ENCODE data around the gene NOG.

NOG gene

DNA sequence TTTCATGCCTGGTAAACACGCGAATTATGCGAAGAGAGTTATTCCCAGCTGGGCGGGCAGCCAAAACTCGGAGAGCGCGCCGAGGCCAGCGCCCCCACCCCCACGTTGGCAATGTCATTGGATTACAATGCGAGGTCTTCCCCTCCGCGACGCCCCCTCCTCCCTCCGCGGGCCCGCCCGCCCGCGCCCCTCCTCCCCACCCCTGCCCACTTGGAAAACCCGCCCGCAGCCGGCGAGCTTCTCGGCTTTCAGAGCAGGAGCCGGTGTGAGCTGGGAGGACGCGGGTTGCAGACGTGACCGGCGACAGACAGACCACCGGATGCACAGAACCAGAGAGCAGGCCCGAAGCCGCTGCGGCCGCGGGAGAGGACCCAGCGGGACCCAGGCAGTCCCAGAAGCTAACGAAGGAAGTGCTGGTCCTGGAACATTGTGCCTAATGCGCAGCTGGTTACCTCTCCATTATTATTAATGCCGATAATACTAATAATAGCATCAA is 4.0 kb downstream of the NOG start:
- peak in 1 of 3 experiments; percentile 3 for DNase-seq

GRCh38 chr17:56598466-56598865 is 5.0 kb downstream of the NOG start:
- no peak for DNase-seq

DNA sequence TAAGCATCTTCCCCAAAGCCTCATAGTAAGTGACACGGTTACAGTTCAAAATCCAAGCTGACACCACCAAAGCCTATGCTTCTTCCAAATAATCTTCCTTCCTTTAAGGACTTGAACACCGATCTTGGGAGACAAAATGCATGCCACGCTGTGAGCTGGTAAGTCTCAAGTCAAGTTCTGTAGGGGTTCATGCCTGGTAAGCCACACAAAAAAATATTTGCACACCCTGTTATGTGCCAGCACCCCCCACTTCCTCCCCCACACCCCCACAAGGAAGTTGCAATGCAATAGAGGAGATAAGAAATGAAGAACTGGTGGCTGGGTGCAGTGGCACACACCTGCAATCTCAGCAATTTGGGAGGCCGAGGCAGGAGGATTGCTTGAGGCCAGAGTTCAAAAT is 5.6 kb downstream of the NOG start:
- no peak for DNase-seq

- no peak for DNase-seq
Measured at GRCh38 chr17:56599566-56599965, 6.1 kb downstream of the NOG start.

DNA sequence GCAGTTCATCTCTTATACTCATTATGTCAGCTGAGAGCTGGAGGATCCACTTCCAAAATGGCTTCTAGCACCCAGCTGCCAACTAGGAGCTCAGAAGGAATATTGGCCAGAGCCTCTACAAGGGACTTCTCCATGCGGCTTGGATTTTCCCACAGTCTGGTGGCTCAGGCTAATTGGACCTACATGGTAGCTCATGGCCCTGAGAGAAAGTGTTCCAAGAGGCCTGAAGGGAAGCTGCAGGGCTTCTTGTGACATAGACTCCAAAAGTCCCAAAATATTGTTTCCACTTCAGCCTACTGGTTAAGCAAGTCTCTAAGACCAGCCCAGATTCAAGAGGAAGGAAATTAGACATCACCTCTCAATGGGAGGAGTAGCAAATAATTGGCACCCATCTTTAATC is 6.8 kb downstream of the NOG start:
- DNase-seq, result no peak

DNA sequence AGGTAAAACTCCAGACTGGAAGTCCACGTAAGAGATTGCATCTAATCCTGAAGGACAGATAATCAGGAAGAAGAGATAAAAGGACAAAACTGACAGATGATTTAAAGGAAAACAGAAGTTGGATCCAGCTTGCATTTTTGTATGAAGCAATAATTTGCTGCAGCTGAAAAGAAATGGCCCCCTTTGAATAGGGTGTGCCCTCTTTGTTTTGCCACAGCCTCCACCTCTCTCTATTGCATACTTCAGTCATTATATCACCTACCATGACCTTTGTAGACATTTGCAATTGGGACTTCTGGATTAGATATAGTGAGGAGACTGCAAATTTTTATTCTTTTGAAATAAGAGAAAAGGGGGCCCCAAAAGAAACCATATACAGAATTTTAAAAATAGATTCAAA is 8.1 kb downstream of the NOG start:
- DNase-seq, result no peak

DNA sequence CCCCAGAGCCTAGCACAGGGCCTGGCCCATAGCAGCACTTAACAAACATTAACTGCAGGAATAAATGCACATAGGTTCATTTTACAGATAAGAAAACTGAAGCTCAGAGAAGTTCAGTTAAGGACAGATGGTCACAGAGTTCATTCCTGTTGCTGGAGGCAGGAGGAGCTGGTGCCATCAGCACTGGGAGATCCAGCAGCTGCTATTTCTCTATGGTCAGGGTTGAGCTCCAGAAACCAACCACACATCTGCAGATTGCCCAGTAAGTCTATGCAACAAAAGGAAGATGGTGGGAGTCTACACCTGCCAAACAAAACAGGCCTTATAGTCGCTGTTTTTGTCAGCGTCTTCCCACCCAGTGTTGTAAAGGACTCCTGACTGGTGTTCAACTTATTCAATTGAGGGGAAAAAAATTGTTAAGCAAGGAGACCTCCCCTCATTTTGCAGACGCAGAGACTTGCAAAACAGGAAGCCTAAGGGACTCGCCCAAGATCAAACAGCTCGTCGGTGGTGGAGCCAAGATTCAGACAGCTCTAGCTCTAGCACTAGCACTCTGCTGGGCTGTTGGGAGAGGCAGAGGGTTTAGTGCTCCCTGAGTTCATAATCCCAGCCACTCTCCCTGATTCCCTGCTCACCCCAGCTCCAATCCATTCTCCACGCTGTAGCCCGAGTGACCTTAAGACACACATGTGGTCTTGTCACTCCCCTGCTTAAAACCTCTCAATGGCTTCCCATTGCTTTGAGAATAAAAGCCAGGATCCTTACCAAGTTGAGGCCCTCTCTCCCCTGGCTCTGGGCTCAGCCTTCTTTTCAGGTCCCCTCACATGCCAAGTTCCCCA is 9.0 kb downstream of the NOG start:
- no peak for DNase-seq

DNA sequence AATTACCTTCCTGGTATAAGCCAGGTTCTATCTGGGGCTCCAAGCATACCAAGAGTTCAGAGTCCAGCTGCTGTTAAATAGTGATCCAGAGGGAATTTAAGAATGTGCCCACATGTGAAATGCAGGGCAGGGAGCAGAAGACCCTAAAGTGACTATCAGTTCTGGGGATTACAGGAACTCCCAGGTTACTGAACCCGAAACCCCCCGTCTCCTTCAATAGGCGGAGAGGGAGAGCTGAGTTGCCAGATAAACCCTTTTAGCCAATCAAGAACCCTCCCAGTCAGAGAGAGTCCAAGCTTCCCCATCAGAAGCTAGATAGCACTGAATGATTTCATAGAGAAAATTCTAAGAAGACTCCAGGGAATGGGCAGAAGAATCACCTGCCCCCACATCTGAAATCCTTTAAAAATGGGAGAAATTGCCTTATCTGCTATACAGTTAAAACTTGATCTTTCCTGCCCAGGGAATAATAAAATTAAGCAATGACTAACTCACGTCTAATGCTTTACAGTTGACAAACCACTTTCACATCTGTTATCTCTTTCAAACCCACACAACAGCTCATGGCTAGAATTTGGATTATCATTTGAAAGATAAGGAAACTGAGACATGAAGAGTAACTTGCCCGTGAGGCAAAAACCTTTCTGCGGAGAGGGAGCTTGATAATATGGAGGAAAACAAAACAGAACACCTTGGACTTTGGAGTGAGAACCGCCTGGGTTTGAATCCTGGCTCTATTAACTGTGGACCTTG is 10.2 kb downstream of the NOG start:
- no peak for DNase-seq

- no peak for DNase-seq
Measured at GRCh38 chr17:56604691-56605290, 11.3 kb downstream of the NOG start.

DNA sequence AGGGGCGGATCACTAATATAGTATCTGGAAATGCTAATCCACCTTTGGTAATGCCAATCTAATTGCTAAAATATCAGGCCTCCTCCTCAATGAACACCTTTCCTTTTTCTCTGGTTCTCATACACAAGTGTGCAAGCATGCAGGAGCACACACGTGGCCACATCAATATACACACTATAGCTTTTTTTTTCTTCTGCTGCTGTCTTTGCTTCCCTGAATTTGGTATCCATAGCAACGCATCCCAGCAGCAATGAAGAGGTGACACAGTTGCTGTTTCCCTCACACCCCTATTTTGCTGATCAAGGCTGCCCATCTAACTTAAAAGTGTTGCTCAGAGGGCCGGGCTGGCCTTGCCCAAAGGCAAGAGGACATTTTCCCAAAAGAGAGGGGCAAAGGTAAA is 15.4 kb downstream of the NOG start:
- DNase-seq, result no peak

GRCh38 chr17:56610321-56610720 is 16.8 kb downstream of the NOG start:
- no peak for DNase-seq

DNA sequence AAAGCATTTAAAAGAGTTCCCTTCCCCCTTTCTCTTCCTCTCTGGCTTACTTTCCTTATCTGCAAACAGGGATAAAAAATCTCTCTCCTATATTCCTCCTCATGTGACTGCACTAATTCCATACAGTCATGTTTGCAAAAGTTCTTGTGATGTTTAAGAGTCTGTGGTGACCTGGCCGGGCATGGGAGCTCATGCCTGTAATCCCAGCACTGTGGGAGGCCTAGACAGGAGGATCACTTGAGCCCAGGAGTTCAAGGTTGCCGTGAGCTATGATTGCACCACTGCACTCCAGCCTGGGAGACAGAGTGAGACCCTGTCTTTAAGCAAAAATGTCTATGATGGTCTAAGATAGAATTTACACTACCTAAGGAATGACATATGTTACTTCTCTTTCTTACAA is 19.6 kb downstream of the NOG start:
- DNase-seq, result no peak

DNA sequence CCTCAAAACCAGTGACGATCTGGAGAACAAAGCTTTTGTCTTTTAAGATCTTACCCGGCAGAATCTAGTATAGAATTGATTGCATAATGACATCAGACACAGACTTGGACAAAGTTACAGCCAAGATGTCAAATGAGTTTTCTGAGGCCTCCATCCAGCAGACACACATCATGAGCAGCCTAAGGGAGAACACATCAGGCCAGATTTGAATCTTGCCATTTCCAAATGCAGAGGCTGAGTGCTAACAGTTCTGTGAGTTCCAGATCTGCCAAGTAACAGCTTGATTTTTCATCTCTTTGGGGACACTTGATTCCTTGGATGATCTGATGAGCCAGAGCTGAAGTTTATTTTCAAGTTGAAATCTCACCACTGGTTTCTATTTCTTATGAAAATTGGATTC is 21.0 kb downstream of the NOG start:
- DNase-seq, result no peak

GRCh38 chr17:56616239-56616638 is 22.7 kb downstream of the NOG start:
- DNase-seq, result no peak

DNA sequence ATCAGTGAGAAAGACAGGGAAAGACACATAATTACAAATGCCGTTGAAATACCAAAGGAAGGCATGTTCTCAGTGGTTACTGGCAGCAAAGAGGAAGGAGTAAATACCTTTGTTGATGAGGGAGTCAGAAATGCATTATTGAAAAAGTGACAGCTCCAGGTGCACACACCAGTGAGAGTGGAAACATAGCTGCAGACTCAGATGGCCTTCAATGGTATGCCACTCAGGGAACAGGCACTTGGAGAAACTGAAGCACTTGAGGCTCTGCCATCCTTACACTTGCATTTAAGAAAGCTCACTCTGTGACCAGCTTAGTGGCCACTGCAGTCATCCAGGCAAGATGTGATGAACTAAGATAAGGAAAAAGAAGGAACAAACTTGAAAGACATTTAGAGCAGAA is 29.9 kb downstream of the NOG start:
- no peak for DNase-seq

DNA sequence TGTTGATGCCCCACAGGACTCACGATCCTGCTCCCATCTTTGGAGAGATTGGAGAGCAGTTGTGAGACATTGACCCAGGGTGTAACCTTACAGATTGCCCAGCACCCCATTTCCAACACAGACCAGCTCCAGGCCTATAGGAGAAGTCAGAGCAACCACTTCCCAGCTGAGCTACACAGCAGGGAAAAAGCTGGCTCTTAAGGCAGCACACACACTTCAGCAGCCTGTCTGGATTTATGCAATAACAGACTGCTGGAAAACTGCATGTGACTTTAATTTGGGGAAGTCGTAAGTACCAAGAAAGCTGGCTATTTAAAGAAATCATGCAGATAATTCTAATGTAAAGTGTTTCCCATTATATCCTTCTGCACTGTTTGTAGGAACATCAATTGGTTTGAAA is 30.8 kb downstream of the NOG start:
- DNase-seq, result no peak

DNA sequence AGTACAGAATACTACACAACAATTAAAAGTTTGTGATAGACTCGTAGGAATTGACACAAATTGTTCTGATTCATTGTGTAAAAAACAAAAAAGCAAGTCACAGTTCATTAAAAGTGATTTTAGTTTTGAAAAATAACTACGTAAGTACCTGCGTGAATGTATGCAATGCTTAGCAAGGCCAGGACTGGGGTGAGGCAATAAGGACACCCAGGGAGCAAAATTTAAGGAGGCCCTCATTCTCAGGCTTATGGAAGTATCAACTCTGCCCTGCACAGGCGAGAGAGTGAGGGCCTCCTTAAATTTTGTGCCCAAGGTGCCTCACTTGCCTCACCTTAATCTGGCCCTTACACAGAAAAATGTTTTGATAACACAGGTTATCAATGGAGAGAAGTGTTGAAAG is 31.4 kb downstream of the NOG start:
- DNase-seq, result no peak

DNA sequence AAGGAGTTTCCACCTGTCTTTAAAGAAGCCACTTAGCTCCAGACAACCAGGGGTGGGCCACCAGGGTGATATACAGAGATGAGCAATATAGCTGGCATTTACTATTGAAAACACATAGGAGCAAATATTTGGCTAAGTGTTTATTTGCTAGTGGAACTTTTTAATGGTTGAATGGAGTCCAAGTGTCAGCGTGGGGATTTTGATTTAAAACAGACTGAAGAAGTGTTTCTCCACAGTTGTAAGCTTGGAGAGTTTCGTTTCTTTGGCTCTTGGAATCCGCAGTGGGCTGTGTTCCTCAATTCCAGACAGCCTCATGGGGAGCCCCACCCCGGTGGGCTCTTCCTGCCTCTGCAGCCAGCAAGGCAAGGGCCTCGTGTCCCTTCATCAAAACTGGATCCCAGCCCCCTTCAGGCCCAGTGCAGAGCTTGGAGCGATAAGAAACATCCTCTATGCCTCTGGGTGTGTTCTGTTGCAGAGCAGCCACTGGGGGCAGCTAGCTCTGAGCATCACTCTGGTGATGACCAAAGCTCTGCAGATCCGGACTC is 36.1 kb downstream of the NOG start:
- DNase-seq, result no peak

GRCh38 chr17:56630202-56630601 is 36.7 kb downstream of the NOG start:
- DNase-seq, result no peak

GRCh38 chr17:56633681-56634080 is 40.2 kb downstream of the NOG start:
- DNase-seq, result no peak

DNA sequence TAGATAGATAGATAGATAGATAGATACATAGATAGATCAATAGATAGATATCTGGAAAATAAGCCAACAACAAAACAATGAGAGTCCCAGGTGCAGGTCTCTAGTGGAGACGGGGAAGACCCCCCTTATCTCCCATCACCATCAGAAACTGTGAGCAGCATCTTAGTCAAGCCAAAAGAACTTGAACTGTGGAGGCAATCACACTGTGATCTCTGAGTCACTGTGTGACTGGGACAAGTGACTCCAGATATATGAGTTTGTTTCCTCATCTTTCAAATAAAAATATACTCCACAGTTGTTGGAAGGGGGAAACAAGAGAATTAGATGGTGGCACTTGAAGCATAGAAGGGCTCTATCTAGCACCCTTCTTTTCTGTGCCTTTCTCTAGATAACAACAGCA is 42.1 kb downstream of the NOG start:
- no peak for DNase-seq

- no peak for DNase-seq
Measured at GRCh38 chr17:56636265-56636664, 42.8 kb downstream of the NOG start.

- DNase-seq, result no peak
Measured at GRCh38 chr17:56637254-56637653, 43.8 kb downstream of the NOG start.

DNA sequence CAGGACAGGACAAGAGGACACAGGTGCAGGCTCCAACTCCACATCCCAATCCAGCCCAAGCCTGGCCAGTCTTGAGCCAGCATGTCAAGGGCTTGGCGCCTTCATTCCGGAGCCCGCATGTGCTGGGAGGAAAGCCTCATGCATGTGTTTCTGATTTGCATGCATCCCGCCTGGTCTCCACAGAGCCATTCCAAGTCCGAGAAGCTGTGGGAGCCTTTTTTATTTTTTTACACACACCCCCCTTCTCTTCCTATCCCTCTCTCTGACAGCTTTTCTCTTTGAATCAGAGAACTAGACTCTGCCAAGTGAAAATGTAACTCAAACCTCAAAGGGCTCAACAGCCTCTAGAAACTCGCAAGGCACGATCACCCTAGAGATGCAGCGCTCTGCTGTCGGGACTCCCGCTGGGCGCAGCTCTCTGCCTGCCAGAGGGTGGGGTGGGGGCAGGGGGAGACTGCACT is 45.1 kb downstream of the NOG start:
- DNase-seq, result no peak

Measured in NCI-H1417 (cell line).